Glutamatergic neuron (in vitro differentiated cells): ENCODE data around the gene FBXO8. TPM values are rescaled to one million over a fixed set of nuclear protein-coding genes. Genes with fewer than 3 reads are reported as not detected.

Experiments used
- DNase-seq: peaks from one replicate; pipeline ENCODE4 v3.0.0; 2022
- H3K27ac Mint-ChIP-seq: one replicate; pipeline ENCODE4 v1.8.0; 2020; ENCODE audit warnings: mild to moderate bottlenecking, mixed read lengths, inconsistent platforms; ENCODE audit not compliant: unreplicated experiment
- H3K27me3 Mint-ChIP-seq: one replicate; pipeline ENCODE4 v1.8.0; 2020; ENCODE audit warnings: mild to moderate bottlenecking, moderate library complexity, mixed read lengths, inconsistent platforms; ENCODE audit not compliant: unreplicated experiment
- H3K36me3 Mint-ChIP-seq: one replicate; pipeline ENCODE4 v1.8.0; 2020; ENCODE audit warnings: mild to moderate bottlenecking, mixed read lengths, inconsistent platforms; ENCODE audit not compliant: unreplicated experiment
- H3K4me1 Mint-ChIP-seq: one replicate; pipeline ENCODE4 v1.8.0; 2020; ENCODE audit warnings: mild to moderate bottlenecking, low read depth, mixed read lengths, inconsistent platforms; ENCODE audit not compliant: unreplicated experiment
- H3K4me3 Mint-ChIP-seq: one replicate; pipeline ENCODE4 v1.8.0; 2020; ENCODE audit warnings: mild to moderate bottlenecking, mixed read lengths, inconsistent platforms; ENCODE audit not compliant: unreplicated experiment
- H3K9me3 Mint-ChIP-seq: one replicate; pipeline ENCODE4 v1.8.0; 2020; ENCODE audit warnings: mild to moderate bottlenecking, moderate library complexity, mixed read lengths, inconsistent platforms; ENCODE audit not compliant: unreplicated experiment
- total RNA-seq: library from RNA; stranded (reverse); fragmentation: NEBNext Ultra II Directional; extraction: Animal tissue kit (Norgen Biotek cat#: 25700); gene quantifications from one replicate; pipeline ENCODE4 v1.2.1, GENCODE V29; 2021; ENCODE audit not compliant: unreplicated experiment
- TF ChIP-seq, protein P1 (sequence below): fragments of 200-600 bp; sonication (generic); IDR thresholded peaks from one replicate; pipeline ENCODE4 v1.5.0; 2021; ENCODE audit not compliant: partially characterized antibody, unreplicated experiment

Gene FBXO8
- total RNA-seq, 1 donor from 2014 or later = 23.1 TPM

DNA sequence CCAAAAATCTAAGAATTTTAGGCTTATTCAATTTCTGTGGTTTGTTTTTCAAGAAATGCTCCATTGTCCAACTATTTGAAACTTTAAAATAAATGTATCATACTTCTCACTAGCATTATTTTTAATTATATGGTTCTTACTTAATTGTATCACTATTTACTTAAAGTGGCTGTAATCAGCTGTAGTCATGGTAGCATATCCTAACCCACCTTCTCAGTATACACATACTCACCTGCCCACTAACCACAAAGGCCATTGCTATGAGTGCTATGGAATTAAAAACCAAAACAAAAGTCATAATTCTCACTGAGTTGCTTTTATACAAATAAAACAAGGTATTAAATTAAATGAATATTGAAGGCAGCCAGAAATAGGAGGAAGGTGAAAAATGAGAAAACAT, 5.0 kb downstream of the FBXO8 start:
- peaks cover 9% of the 10 kb centered on the region for H3K36me3 Mint-ChIP-seq
- H3K9me3 Mint-ChIP-seq = peaks cover under 1% of the 10 kb centered on the region
- TF ChIP-seq, protein P1, sequence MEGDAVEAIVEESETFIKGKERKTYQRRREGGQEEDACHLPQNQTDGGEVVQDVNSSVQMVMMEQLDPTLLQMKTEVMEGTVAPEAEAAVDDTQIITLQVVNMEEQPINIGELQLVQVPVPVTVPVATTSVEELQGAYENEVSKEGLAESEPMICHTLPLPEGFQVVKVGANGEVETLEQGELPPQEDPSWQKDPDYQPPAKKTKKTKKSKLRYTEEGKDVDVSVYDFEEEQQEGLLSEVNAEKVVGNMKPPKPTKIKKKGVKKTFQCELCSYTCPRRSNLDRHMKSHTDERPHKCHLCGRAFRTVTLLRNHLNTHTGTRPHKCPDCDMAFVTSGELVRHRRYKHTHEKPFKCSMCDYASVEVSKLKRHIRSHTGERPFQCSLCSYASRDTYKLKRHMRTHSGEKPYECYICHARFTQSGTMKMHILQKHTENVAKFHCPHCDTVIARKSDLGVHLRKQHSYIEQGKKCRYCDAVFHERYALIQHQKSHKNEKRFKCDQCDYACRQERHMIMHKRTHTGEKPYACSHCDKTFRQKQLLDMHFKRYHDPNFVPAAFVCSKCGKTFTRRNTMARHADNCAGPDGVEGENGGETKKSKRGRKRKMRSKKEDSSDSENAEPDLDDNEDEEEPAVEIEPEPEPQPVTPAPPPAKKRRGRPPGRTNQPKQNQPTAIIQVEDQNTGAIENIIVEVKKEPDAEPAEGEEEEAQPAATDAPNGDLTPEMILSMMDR = no peak
- H3K27me3 Mint-ChIP-seq = peaks cover 4% of the 10 kb centered on the region
- DNase-seq = no peak
- no peak overlapping the region for H3K27ac Mint-ChIP-seq
- peaks cover 23% of the 10 kb centered on the region for H3K4me1 Mint-ChIP-seq
- H3K4me3 Mint-ChIP-seq = no peak overlapping the region

DNA sequence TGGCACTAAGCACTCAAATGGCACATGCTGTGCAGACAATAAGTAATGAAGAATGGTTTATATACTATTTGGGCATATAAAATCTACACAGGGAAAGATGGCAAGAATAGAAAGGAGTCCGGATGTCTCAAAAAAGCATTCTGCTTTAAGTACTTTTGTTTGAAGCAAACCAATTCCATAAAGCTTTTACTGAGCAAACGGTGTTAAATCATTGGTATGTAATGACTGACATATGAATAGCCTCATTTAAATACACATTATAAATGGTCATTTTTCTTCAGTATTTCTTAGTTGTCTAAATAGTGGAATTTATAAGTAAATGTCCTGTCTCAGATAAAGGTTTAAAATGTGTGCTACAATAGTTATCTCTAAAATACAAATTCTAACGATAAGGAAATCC, 6.0 kb downstream of the FBXO8 start:
- Mint-ChIP-seq H3K36me3 (peaks cover 9% of the 10 kb centered on the region), H3K4me1 (peaks cover 27% of the 10 kb centered on the region), H3K27me3 (no peaks in the 10 kb centered on the region), H3K27ac (no peak overlapping the region), H3K4me3 (no peak overlapping the region), H3K9me3 (no peaks in the 10 kb centered on the region)
- TF ChIP-seq, protein P1 = no peak
- no peak for DNase-seq

DNA sequence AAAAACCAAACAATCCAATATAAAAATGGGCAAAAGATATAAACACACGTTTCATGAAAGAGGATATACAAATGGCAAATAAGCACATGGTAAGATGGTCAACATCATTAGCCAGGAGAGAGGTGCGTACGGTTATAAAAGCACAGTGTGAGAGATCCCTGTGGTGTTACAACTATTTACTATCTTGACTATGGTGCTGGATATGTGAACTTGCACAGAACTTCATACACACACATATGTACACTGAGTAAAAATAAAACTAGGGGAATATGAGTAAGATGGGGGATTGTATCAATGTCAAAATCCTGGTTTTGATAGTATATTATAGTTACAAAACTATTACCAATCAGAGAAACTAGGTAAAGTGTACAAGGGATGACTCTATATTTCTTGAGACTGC, 8.4 kb downstream of the FBXO8 start:
- no peak for DNase-seq
- Mint-ChIP-seq H3K27me3 (no peaks in the 10 kb centered on the region), H3K27ac (no peak overlapping the region), H3K4me3 (no peak overlapping the region), H3K9me3 (no peaks in the 10 kb centered on the region), H3K4me1 (peaks cover 25% of the 10 kb centered on the region), H3K36me3 (peaks cover 9% of the 10 kb centered on the region)
- TF ChIP-seq, protein P1 = no peak

DNA sequence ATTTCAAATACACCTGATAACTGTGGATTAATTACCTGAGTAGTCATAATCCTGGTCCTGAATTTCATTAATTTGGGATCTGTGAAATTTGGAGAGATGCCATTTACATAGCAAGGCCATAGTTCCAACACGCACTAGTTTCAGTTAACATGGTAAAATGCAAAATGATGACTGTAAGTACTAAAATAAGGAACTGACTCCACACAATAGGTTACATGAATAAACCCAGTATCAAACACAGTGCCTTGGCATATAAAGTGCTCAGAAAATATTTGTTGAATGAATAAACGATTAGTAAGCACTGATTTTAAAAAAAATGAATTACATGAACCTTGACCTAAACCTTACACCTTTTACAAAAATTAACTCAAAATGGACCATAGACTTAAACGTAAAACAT, 9.0 kb downstream of the FBXO8 start:
- DNase-seq = no peak
- peak overlapping the region; percentile 65 for H3K4me3 Mint-ChIP-seq
- H3K36me3 Mint-ChIP-seq = peaks cover 5% of the 10 kb centered on the region
- H3K9me3 Mint-ChIP-seq = no peaks in the 10 kb centered on the region
- H3K27me3 Mint-ChIP-seq = no peaks in the 10 kb centered on the region
- H3K27ac Mint-ChIP-seq = peak overlapping the region; percentile 89
- peaks cover 25% of the 10 kb centered on the region for H3K4me1 Mint-ChIP-seq
- TF ChIP-seq, protein P1 = no peak

DNA sequence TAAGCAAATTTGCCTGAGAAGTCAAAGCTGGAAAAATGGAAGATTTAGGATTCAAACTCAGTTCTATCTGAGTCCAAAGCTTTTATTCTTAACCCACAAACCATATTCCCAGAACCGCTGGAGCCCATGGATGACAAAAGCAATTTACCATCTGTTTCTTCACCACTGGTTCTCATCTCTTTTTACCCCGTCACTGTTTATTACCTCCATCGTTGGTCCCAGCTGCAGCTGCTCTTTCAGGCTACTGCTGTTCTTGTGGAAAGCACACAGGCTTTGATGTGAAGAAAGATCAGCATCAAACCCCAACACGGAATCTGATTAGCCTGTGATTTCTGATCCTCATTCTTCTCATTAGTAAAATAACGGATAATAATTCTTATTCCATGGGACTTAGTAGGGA, 9.5 kb downstream of the FBXO8 start:
- peaks cover 25% of the 10 kb centered on the region for H3K4me1 Mint-ChIP-seq
- peak overlapping the region; percentile 89 for H3K27ac Mint-ChIP-seq
- peak overlapping the region; percentile 65 for H3K4me3 Mint-ChIP-seq
- no peaks in the 10 kb centered on the region for H3K27me3 Mint-ChIP-seq
- TF ChIP-seq, protein P1 = no peak
- no peaks in the 10 kb centered on the region for H3K9me3 Mint-ChIP-seq
- peaks cover under 1% of the 10 kb centered on the region for H3K36me3 Mint-ChIP-seq
- DNase-seq = peak; percentile 23
